ENCODE data around the gene ZCCHC10.

DNA sequence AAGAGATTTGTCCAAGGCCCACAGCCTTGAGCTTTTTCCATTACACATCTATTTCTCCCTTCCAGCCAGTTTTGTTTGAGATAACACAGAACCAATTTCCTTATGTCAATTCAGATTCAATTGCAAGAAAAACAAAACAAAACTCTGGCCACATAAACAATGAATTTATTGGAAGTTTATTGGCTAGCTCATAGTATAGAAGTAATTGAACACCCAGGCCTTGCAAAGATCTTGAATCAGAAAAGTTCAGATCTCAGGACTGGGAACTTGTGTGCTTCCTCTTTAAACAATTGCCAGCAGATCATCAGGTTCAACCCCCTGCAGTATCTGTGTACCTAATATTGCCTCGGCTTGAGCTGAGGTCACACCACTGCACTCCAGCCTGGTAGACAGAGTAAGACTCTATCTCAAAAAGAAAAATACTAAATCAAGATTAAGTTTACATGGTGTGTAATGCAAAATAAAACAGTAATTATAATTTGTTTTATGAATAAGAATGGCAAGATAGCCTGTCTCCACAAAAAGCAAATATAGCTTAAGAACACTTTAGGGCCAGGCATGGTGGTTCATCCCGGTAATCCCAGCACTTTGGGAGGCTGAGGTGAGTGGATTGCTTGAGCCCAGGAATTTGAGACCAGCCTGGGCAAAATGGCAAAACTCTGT lies 4.1 kb upstream of the ZCCHC10 start:
- no peak for TF ChIP-seq SP1 (IDR thresholded peaks at IDR 0.05)
- no peak for TF ChIP-seq FOXM1 (IDR thresholded peaks at IDR 0.05; ENCODE audit: borderline replicate concordance)
- no peak for TF ChIP-seq ZNF384 (IDR thresholded peaks at IDR 0.05)
- no peak for TF ChIP-seq SUZ12 (IDR thresholded peaks at IDR 0.05)
